HepG2 (cell line): ENCODE results near the gene ADAMTS17. TPM values are rescaled to one million over a fixed set of nuclear protein-coding genes. Genes with fewer than 3 reads are reported as not detected.

Experiments
- ATAC-seq: fragments of 200-7000 bp; cut with Tn5 transposase; 3 replicates; pipeline ENCODE4 v1.9.1; 2020; ENCODE audit warnings: mild to moderate bottlenecking, moderate library complexity
- BruUV-seq: library from RNA; stranded (reverse); fragments of 400-500 nt; replicated peaks from 2 replicates; lab custom pipeline; 2021; lab: Mats Ljungman, UMichigan
- CTCF ChIA-PET: fragments of 300-600 bp; formaldehyde crosslinking; extraction: SDS; loops from one replicate; lab custom pipeline; 2021; ENCODE audit warnings: low total read pairs, inconsistent platforms, low intra/inter-chr PET ratio; lab: Yijun Ruan, JAX
- POLR2A ChIA-PET: fragments of 350-600 bp; sonication (Branson Sonifier 250); formaldehyde crosslinking; loops from one replicate; lab custom pipeline; 2020; ENCODE audit warnings: antibody characterized with exemption, inconsistent platforms; lab: Yijun Ruan, JAX
- DNase-seq: peaks from one replicate; pipeline ENCODE4 v3.0.0-alpha.2; 2015; ENCODE audit warnings: low spot score
- FAIRE-seq: peaks from 3 replicates; lab custom pipeline; 2011; peaks lifted over from hg19 to GRCh38; lab: Jason Lieb, UNC
- H2AFZ ChIP-seq: one replicate; pipeline ENCODE4 v1.6.1; 2011; ENCODE audit warnings: low read length, inconsistent platforms
- H3K27ac ChIP-seq: fragments of 300-600 bp; 3 replicates; pipeline ENCODE4 v1.8.0; 2011; ENCODE audit warnings: mixed run types, mild to moderate bottlenecking, mixed read lengths, low read length, inconsistent platforms; ENCODE audit not compliant: insufficient read depth; ENCODE audit errors: extremely low read length
- H3K27me3 ChIP-seq, 2 experiments: fragments of 200-600 bp in 1 of 2; 2 replicates in 1 of 2; 3 replicates in 1 of 2; pipeline versions ENCODE4 v1.6.0 to v1.8.0; 2011; ENCODE audit warnings: low read length in 2 of 2, mild to moderate bottlenecking in 2 of 2, moderate library complexity in 2 of 2, inconsistent platforms in 1 of 2; ENCODE audit not compliant: insufficient read depth in 2 of 2, control insufficient read depth in 1 of 2
- H3K36me3 ChIP-seq, 2 experiments: fragments of 200-600 bp in 1 of 2; replicated peaks in 1 of 2; 2 replicates in 1 of 2; 3 replicates in 1 of 2; pipeline versions ENCODE4 v1.5.1 to v1.8.0; 2011; ENCODE audit warnings: low read length in 2 of 2, inconsistent platforms in 1 of 2; ENCODE audit not compliant: insufficient read depth in 2 of 2, control insufficient read depth in 1 of 2
- H3K4me1 ChIP-seq: 2 replicates; pipeline ENCODE4 v1.5.1; 2012; ENCODE audit warnings: low read length, inconsistent platforms; ENCODE audit not compliant: insufficient read depth
- H3K4me2 ChIP-seq: 2 replicates; pipeline ENCODE4 v1.6.0; 2011; ENCODE audit warnings: low read depth, low read length, inconsistent platforms
- H3K4me3 ChIP-seq, 3 experiments: fragments of 200-600 bp in 1 of 3; sonication (generic), shearing (Covaris generic) in 1 of 3; replicated peaks in 1 of 3; 2 replicates each; pipeline ENCODE4 v1.5.1; 2011 to 2016; ENCODE audit warnings: low read length in 3 of 3, inconsistent platforms in 2 of 3, low read depth in 2 of 3, mild to moderate bottlenecking in 2 of 3, control low read depth in 1 of 3, mixed read lengths in 1 of 3; ENCODE audit not compliant: insufficient read depth in 1 of 3
- H3K79me2 ChIP-seq: one replicate; pipeline ENCODE4 v1.6.1; 2011; ENCODE audit warnings: low read length, inconsistent platforms; ENCODE audit not compliant: insufficient read depth
- H3K9ac ChIP-seq: 2 replicates; pipeline ENCODE4 v1.6.0; 2011; ENCODE audit warnings: mild to moderate bottlenecking, low read depth, low read length, inconsistent platforms; ENCODE audit not compliant: insufficient read depth
- H3K9me3 ChIP-seq: 2 replicates; pipeline ENCODE4 v1.5.1; 2012; ENCODE audit warnings: mild to moderate bottlenecking, low read length
- H4K20me1 ChIP-seq: 2 replicates; pipeline ENCODE4 v1.6.0; 2011; ENCODE audit warnings: inconsistent platforms, mild to moderate bottlenecking, low read length, moderate library complexity; ENCODE audit not compliant: insufficient read depth
- EEA1 ChIP-seq: sonication (generic); formaldehyde crosslinking; IDR thresholded peaks from 2 replicates; pipeline ENCODE4 v1.5.1; 2020; ENCODE audit warnings: mild to moderate bottlenecking, missing genetic modification reagents, borderline replicate concordance
- ETV6 ChIP-seq: sonication (generic); formaldehyde crosslinking; conservative IDR thresholded peaks from 2 replicates; pipeline ENCODE4 v1.4.0; 2020; ENCODE audit warnings: missing genetic modification reagents
- GABPA ChIP-seq, 2 experiments: IDR thresholded peaks; 2 replicates each; pipeline ENCODE4 v1.6.1; 2011 to 2016; ENCODE audit warnings: low read depth in 2 of 2, low read length in 1 of 2, missing biosample characterization in 1 of 2, missing genetic modification characterization in 1 of 2
- JUND ChIP-seq: sonication (generic); formaldehyde crosslinking; IDR thresholded peaks from 2 replicates; pipeline ENCODE4 v1.8.0; 2022; ENCODE audit warnings: mild to moderate bottlenecking, missing genetic modification reagents
- PATZ1 ChIP-seq: sonication (generic); formaldehyde crosslinking; IDR thresholded peaks from 2 replicates; pipeline ENCODE4 v1.4.0; 2020; ENCODE audit warnings: missing genetic modification reagents
- PHF21A ChIP-seq: sonication (generic); formaldehyde crosslinking; IDR thresholded peaks from 2 replicates; pipeline ENCODE4 v1.5.0; 2020; ENCODE audit warnings: mild to moderate bottlenecking, missing genetic modification reagents
- PPARG ChIP-seq: conservative IDR thresholded peaks from 2 replicates; pipeline ENCODE4 v1.6.1; 2016; ENCODE audit warnings: missing biosample characterization, missing genetic modification reagents
- SALL1 ChIP-seq: sonication (generic); formaldehyde crosslinking; IDR thresholded peaks from 2 replicates; pipeline ENCODE4 v1.8.0; 2022; ENCODE audit warnings: mild to moderate bottlenecking, missing genetic modification reagents
- SAP130 ChIP-seq: IDR thresholded peaks from 2 replicates; pipeline ENCODE4 v1.6.1; 2016; ENCODE audit warnings: low read depth
- SMAD1 ChIP-seq: sonication (generic); formaldehyde crosslinking; IDR thresholded peaks from 2 replicates; pipeline ENCODE4 v1.4.0; 2020; ENCODE audit warnings: missing genetic modification reagents, low read depth, mild to moderate bottlenecking, borderline replicate concordance
- THRA ChIP-seq: sonication (generic); formaldehyde crosslinking; IDR thresholded peaks from 2 replicates; pipeline ENCODE4 v1.4.0; 2020; ENCODE audit warnings: missing genetic modification reagents, borderline replicate concordance
- ZFP62 ChIP-seq: sonication (generic); formaldehyde crosslinking; IDR thresholded peaks from 2 replicates; pipeline ENCODE4 v1.4.0; 2020; ENCODE audit warnings: missing genetic modification reagents
- ZNF563 ChIP-seq: sonication (generic); formaldehyde crosslinking; IDR thresholded peaks from 2 replicates; pipeline ENCODE4 v1.8.0; 2022; ENCODE audit warnings: mild to moderate bottlenecking, moderate library complexity, missing genetic modification reagents
- ZNF652 ChIP-seq: IDR thresholded peaks from 2 replicates; pipeline ENCODE4 v1.6.1; 2016; ENCODE audit warnings: low read depth, borderline replicate concordance
- ZNF687 ChIP-seq: sonication (generic); formaldehyde crosslinking; IDR thresholded peaks from 2 replicates; pipeline ENCODE4 v1.5.1; 2020; ENCODE audit warnings: mild to moderate bottlenecking, missing genetic modification reagents, moderate library complexity
- ZNF773 ChIP-seq: sonication (generic); formaldehyde crosslinking; IDR thresholded peaks from 2 replicates; pipeline ENCODE4 v1.4.0; 2020; ENCODE audit warnings: missing genetic modification reagents, borderline replicate concordance
- WGBS: methylation state at CpG from one replicate; pipeline ENCODE4 v1.1.6; 2017; ENCODE audit warnings: low lambda C conversion rate; 5-methylcytosine and 5-hydroxymethylcytosine counted together
- in situ Hi-C: cut with HindIII; loops from 2 replicates; pipeline ENCODE4 v1.10.0; 2017; ENCODE audit warnings: low pct_unique_long_range_greater_than_20kb; ENCODE audit not compliant: extremely low pct_ligation_motif_present
- intact Hi-C: fragments of 100-400 bp; cut with micrococcal nuclease; formaldehyde crosslinking; loops from one replicate; pipeline ENCODE4 v1.10.0; 2022; ENCODE audit not compliant: unreplicated experiment
- polyA plus RNA-seq, 8 experiments: library from polyadenylated mRNA; depleted of rRNA in 3 of 8; stranded (reverse) in 7 of 8; unstranded in 1 of 8; fragments of >200 nt; fragmentation: Illumina TruSeq in 4 of 8; extraction: Trizol in 4 of 8; gene quantifications; 2 replicates each; pipeline versions ENCODE4 v1.2.1 to v1.2.3, GENCODE V29; 2011 to 2016; ENCODE audit warnings: low read depth in 4 of 8, missing spikeins in 1 of 8, mixed read lengths in 1 of 8; ENCODE audit not compliant: insufficient read depth in 1 of 8
- total RNA-seq, 5 experiments: library from RNA; depleted of rRNA; stranded (reverse); fragments of >200 nt; fragmentation: Illumina TruSeq; extraction: Trizol; gene quantifications; 2 replicates each; pipeline ENCODE4 v1.2.3, GENCODE V29; 2016; ENCODE audit warnings: low read depth in 1 of 5

ADAMTS17 gene
- total and polyA plus RNA-seq, 2 of the 13 experiments (the other 11 are each of a cell fraction or from before 2014, with no cell fraction given) = 0.02 to 0.04 TPM

GRCh38 chr15:100111125-100112060, 230.4 kb downstream of the ADAMTS17 start:
- H3K27ac ChIP-seq = no peak overlapping the region
- BruUV-seq = no TSS peak
- TF ChIP-seq ETV6 (no peak), ZNF652 (CRISPR knock-in tag) (no peak), ZNF563 (CRISPR knock-in tag) (no peak), SMAD1 (CRISPR knock-in tag) (no peak), PPARG (CRISPR knock-in tag) (no peak), ZFP62 (CRISPR knock-in tag) (no peak), SAP130 (peak; percentile 31; the same call in 1 of the 2 replicates), THRA (no peak), JUND (0 out of 2 replicates have a peak, but pooled peaks have one; percentile 16), ZNF687 (CRISPR knock-in tag) (0 out of 2 replicates have a peak, but pooled peaks have one; percentile 26), EEA1 (CRISPR knock-in tag) (no peak), SALL1 (CRISPR knock-in tag) (0 out of 2 replicates have a peak, but pooled peaks have one; percentile 18), ZNF773 (CRISPR knock-in tag) (no peak), PATZ1 (peak; percentile 44; the same call in 1 of the 2 replicates), GABPA (IDR thresholded peaks at IDR 0.05; ENCODE audit: low read depth, low read length) (no peak), GABPA (CRISPR knock-in tag; IDR thresholded peaks at IDR 0.05; ENCODE audit: low read depth) (peak; percentile 77), PHF21A (CRISPR knock-in tag) (no peak)

More at GRCh38 chr15:100111125-100112060, 230.4 kb downstream of the ADAMTS17 start:
- Histone ChIP-seq H3K9ac (no peak overlapping the region), H3K4me1 (peaks cover 16% of the 10 kb centered on the region; the same call in 1 of the 2 replicates), H3K27me3 (no peaks in the 10 kb centered on the region; a peak in 2 of 5 replicates), H3K4me2 (no peak overlapping the region), H3K4me3 (no peak overlapping the region), H3K9me3 (no peaks in the 10 kb centered on the region), H2AFZ (no peak overlapping the region), H3K79me2 (no peaks in the 10 kb centered on the region), H3K36me3 (no peaks in the 10 kb centered on the region), H4K20me1 (no peaks in the 10 kb centered on the region)
- no peak for FAIRE-seq
- intact Hi-C loops (no loop called here), in situ Hi-C loops (no loop called here)
- POLR2A ChIA-PET = no interaction called here
- 38% methylated on average over 12 of the region's 15 CpGs for WGBS
- peak; percentile 14 for DNase-seq
- CTCF ChIA-PET = no interaction called here
- peak; percentile 65 for ATAC-seq
